HG03432 (cell line): ENCODE results near the gene SIRT3.
A peak's percentile ranks its signal among the peaks of the same experiment; 100 is the strongest.
"Not testable (repeated sequence)": the region's sequence is repeated elsewhere in the genome, so short reads cannot be mapped to it uniquely, and the experiment has no call there.

ENCODE experiments used
- ATAC-seq: cut with Tn5 transposase; IDR thresholded peaks from one replicate; pipeline ENCODE4 v1.9.1; 2021; ENCODE audit warnings: mild to moderate bottlenecking, moderate library complexity; ENCODE audit not compliant: unreplicated experiment

The SIRT3 gene

GRCh38 chr11:244376-244775 is 8.2 kb upstream of the SIRT3 start:
- no peak for ATAC-seq

DNA sequence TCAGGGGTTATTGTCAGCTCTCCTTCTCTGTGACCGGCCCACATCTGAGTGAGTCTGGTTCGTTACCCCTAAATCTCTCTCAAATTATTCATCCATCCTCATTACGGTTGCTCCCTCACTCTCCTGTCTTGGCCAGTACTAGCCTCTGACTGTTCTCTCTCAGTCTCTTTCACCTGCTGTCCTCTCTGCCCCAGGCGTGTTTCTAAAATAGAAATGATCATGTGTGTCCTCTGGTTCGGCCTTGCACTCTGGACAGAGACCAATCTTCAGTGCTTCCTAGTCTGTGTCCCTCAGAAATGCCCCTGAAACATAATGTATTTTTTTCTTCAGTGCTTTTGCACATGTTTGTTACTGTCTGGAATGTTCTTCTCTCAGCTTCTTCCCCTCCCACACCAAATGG is 5.5 kb upstream of the SIRT3 start:
- no peak for ATAC-seq

- ATAC-seq, result no peak
Measured at GRCh38 chr11:240315-240714, 4.2 kb upstream of the SIRT3 start.

- ATAC-seq, result not testable (repeated sequence)
Measured at GRCh38 chr11:238346-238745, 2.2 kb upstream of the SIRT3 start.

DNA sequence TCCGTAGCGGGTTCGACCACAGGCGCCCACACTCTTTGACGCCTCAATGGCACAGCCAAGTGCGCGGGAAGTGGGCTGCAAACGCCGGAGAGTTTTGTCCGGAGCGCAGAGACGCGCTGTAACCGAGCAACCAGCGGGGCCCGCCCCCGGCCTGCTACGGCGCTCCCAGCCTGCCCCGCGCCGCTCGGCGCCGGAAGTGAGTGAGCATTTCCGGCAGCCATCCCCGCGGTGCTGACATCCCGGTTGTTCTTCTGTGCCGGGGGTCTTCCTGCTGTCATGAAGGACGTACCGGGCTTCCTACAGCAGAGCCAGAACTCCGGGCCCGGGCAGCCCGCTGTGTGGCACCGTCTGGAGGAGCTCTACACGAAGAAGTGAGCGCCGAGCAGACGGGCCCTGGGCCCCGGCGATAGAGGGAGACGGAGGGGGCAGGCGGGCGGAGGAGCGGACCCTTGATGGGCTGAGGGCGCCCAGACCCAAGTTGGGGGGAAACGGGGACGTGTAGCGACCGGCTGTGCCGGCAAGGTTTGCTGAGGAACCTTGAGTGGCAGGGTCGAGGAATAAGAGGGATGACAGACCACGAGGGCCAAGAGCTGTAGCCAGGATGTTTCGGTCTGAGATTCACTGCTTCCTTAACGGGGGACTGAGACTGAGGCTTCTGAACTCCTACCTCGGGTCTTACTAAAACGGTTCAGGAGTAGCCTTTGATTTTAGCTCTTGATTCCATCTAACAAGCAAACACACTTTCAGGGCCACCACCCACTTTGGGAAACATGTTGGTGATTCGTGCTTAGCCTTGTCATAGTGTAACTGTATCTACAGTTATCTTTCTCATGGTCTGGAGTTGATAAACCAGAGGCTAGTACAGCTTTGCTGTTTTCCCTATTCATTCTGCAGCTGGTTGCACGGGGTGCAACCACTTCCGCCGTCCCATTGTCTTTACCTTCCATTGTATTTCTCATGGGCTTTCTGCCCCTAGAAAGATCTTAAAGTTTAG is 929 bp upstream of the SIRT3 start, which contains the start of gene PSMD13:
TSS of gene PSMD13 (plus strand) at position 203 of the 994 bp plus-strand sequence. CDS start at position 277, 74 bp downstream.
- ATAC-seq, result peak; percentile 88

DNA sequence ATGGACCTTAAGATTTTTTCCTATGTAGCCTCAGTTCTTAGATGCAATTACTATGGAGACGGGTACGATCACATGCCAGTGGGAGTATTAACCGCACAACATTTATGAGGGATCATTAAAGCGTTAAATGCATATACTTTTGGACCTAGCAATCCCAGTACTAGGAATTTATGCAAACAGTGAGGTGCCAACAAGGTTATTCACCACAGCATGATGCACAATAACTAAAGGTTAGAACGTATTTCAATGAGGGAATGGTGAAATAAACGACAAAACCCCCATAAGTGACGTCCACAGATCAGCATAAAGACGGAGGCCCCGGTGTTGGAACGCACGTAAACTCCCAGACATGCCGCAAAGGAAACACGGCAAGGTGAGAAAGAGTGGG is 539 bp downstream of the SIRT3 start:
- peak; percentile 20 for ATAC-seq

GRCh38 chr11:235180-235579 is 962 bp downstream of the SIRT3 start:
- no peak for ATAC-seq

DNA sequence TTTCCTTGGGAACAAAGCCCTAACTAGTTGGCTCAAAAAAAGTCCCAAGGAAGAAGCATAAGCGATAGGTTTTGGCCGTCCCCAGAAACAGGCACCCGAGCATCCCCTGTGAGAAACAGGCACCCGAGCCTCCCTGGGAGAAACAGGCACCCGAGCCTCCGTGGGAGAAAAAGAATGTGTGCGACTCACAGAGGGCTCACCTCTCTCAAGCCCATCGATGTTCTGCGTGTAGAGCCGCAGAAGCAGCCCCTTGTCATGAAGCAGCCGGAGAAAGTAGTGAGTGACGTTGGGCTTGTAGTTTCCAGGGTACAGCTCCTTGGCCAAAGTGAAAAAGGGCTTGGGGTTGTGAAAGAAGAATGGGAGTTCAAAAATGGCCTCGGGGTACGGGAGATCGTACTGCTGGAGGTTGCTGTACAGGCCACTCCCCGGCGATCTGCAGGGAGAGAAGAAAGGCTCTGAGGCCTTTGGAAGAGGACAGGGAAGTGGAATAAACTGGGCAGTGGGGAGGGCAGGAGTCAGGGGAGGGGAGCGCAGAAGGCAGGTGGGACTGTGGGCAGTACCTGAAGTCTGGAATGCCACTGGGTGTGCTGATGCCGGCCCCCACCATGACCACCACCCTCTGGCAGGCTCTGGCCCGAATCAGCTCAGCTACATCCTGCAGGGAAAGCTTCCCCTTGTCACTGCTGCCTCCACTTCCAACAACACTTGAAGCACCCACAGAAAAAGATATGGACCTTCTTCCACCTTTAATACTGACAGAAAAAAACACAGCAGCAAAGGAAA is 3.2 kb downstream of the SIRT3 start:
- no peak for ATAC-seq

GRCh38 chr11:230431-230830 is 5.7 kb downstream of the SIRT3 start:
- ATAC-seq, result no peak

DNA sequence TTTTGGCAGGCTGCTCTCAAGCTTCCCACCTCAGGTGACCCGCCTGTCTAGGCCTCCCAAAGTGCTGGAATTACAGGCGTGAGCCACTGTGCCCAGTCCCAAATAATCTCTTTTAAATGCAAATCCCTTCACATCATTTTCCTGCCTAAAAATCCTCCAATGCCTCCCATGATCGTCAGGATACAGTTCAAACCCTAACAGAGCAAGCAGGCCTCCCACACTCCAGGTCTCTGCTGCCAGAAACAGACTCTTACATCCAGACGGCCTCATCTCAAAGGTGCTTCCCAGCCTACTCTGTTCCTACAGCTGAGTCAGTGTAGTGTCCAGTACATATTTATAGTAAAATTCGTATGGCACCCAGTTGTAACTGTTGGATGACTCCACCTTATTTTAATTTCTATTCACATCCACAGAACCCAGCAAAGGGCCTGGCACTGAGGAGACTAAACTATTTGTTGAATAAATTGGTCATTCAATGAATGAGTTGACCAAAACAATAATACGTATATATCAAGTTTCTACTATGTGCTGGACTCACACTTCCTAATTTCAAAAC is 8.2 kb downstream of the SIRT3 start:
- no peak for ATAC-seq

GRCh38 chr11:225734-226453 is 10.2 kb downstream of the SIRT3 start:
- ATAC-seq, result no peak

DNA sequence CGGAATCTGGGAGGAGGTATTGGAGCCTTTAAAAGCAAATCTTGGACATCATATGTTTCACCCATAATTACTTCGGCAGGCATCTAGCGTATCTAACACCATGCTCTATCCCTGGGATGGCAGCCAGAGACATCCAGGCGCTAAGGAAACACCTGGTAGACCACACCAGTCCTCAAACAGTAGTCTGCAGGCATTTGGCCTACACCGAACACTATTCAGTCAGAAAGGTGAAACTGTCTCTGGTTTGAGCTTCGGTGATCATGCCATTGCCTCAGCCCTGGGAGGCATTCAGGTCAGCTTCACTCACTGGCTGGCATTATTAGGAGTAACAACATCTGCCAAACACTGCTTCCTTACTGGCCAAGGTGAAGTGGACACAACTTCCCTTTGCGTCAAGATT is 11.7 kb downstream of the SIRT3 start:
- ATAC-seq, result no peak

- ATAC-seq, result no peak
Measured at GRCh38 chr11:223884-224283, 12.3 kb downstream of the SIRT3 start.

DNA sequence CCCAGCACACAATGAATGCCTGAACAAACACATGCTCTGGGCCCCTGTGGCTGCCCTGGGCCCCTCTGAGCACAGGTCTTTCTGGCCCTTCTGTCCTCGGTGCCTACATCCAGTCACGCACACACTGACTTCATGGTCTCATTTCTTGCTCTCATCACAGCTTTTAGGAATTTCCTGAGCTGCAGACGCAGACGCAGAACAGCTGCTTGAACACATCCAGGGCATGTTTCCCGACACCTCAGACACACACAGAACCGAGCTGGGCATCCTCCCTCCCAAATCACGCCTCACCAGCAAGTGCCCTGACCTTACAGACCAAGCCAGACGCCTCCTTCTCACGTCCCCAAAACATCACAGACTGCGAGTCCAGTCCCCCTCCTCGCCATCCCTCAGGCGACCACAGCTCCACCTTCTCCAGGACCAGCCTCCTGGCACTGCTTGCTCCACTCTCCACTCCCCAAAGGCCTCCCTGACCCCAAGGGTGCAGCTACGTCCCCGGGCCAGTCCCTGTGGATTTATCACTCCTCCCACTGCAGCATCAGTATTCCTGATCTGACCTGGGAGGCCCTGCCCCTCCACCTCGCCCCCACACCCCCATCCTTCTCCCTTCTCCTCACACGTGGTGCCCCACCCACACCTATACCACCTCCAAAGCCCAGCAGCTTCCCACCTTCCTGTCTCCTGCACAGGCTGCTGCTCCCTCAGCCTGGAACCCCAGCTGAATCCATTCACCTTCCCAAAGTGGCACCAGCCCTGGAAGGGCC is 12.9 kb downstream of the SIRT3 start:
- no peak for ATAC-seq

- no peak for ATAC-seq
Measured at GRCh38 chr11:221998-222789, 13.9 kb downstream of the SIRT3 start.

DNA sequence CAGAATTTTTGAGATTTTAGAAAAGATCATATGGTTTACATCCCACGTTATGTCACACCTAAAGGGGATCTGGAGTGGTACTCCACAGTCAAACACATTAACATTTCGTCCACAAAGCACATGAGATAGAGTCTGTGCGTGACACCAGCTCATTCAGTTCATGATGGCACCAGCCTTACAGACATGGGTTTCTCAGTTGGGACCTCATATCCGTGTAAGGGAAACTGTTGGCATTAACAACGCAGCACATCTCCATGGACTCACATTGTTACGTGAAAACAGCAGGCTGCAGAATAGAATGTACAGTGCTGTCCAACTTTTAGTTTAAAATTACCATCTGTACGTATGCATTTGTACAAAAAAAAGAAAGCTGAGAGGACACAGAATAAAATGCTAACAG is 14.6 kb downstream of the SIRT3 start:
- ATAC-seq, result no peak

DNA sequence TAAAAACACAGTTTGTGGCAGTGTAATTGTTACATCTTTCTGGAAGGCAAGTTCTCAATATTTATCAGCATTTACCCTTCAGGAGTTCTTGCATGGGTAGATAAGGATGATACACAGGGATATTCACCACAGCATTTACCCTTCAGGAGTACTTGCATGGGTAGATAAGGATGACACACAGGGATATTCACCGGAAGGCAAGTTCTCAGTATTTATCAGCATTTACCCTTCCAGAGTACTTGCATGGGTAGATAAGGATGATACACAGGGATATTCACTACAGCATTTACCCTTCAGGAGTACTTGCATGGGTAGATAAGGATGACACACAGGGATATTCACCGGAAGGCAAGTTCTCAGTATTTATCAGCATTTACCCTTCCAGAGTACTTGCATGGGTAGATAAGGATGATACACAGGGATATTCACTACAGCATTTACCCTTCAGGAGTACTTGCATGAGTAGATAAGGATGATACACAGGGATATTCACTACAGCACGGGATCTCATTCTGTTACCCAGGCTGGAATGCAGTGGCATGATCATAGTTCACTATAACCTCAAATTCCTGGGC is 15.4 kb downstream of the SIRT3 start:
- ATAC-seq, result not testable (repeated sequence)

GRCh38 chr11:218815-219593 is 17.1 kb downstream of the SIRT3 start:
- no peak for ATAC-seq
